ENCODE measurements around the gene ILDR1. TPM values are rescaled to one million over a fixed set of nuclear protein-coding genes. Genes with fewer than 3 reads are reported as not detected.

The ILDR1 gene
- total RNA-seq, 1 donor from 2014 or later = 4.1 TPM

GRCh38 chr3:122013448-122013925, 8.6 kb downstream of the ILDR1 start:
- H3K36me3 Mint-ChIP-seq = no peaks in the 10 kb centered on the region
- H3K4me1 Mint-ChIP-seq = no peaks in the 10 kb centered on the region
- H3K4me3 Mint-ChIP-seq = no peak overlapping the region
- DNase-seq (ENCODE audit: low spot score in 2 of 2, unreplicated experiment in 2 of 2) = no peak
- no peak for TF ChIP-seq CTCF (IDR thresholded peaks at IDR 0.05; ENCODE audit: unreplicated experiment)
- no peaks in the 10 kb centered on the region for H3K27me3 Mint-ChIP-seq (ENCODE audit: low read depth)
- no peak overlapping the region for H3K27ac Mint-ChIP-seq
- peaks cover 5% of the 10 kb centered on the region for H3K9me3 Mint-ChIP-seq

GRCh38 chr3:122012821-122013220, 9.2 kb downstream of the ILDR1 start:
- no peaks in the 10 kb centered on the region for H3K27me3 Mint-ChIP-seq (ENCODE audit: low read depth)
- H3K9me3 Mint-ChIP-seq = peaks cover 5% of the 10 kb centered on the region
- no peak overlapping the region for H3K27ac Mint-ChIP-seq
- H3K4me1 Mint-ChIP-seq = no peaks in the 10 kb centered on the region
- DNase-seq (ENCODE audit: low spot score in 2 of 2, unreplicated experiment in 2 of 2) = no peak
- no peak overlapping the region for H3K4me3 Mint-ChIP-seq
- no peaks in the 10 kb centered on the region for H3K36me3 Mint-ChIP-seq
- TF ChIP-seq CTCF (IDR thresholded peaks at IDR 0.05; ENCODE audit: unreplicated experiment) = no peak

GRCh38 chr3:122011396-122011795, 10.7 kb downstream of the ILDR1 start:
- no peaks in the 10 kb centered on the region for H3K4me1 Mint-ChIP-seq
- H3K4me3 Mint-ChIP-seq = no peak overlapping the region
- no peak for DNase-seq (ENCODE audit: low spot score in 2 of 2, unreplicated experiment in 2 of 2)
- peaks cover 1% of the 10 kb centered on the region for H3K9me3 Mint-ChIP-seq
- TF ChIP-seq CTCF (IDR thresholded peaks at IDR 0.05; ENCODE audit: unreplicated experiment) = no peak
- H3K36me3 Mint-ChIP-seq = no peaks in the 10 kb centered on the region
- no peak overlapping the region for H3K27ac Mint-ChIP-seq
- H3K27me3 Mint-ChIP-seq (ENCODE audit: low read depth) = no peaks in the 10 kb centered on the region

GRCh38 chr3:122010506-122010905, 11.5 kb downstream of the ILDR1 start:
- no peaks in the 10 kb centered on the region for H3K27me3 Mint-ChIP-seq (ENCODE audit: low read depth)
- no peak for DNase-seq (ENCODE audit: low spot score in 2 of 2, unreplicated experiment in 2 of 2)
- H3K4me1 Mint-ChIP-seq = no peaks in the 10 kb centered on the region
- H3K27ac Mint-ChIP-seq = no peak overlapping the region
- no peaks in the 10 kb centered on the region for H3K9me3 Mint-ChIP-seq
- H3K36me3 Mint-ChIP-seq = no peaks in the 10 kb centered on the region
- TF ChIP-seq CTCF (IDR thresholded peaks at IDR 0.05; ENCODE audit: unreplicated experiment) = no peak
- no peak overlapping the region for H3K4me3 Mint-ChIP-seq

GRCh38 chr3:122008166-122008565, 13.9 kb downstream of the ILDR1 start:
- no peak overlapping the region for H3K4me3 Mint-ChIP-seq
- H3K27ac Mint-ChIP-seq = no peak overlapping the region
- no peaks in the 10 kb centered on the region for H3K36me3 Mint-ChIP-seq
- H3K27me3 Mint-ChIP-seq (ENCODE audit: low read depth) = no peaks in the 10 kb centered on the region
- TF ChIP-seq CTCF (IDR thresholded peaks at IDR 0.05; ENCODE audit: unreplicated experiment) = no peak
- H3K9me3 Mint-ChIP-seq = no peaks in the 10 kb centered on the region
- DNase-seq (ENCODE audit: low spot score in 2 of 2, unreplicated experiment in 2 of 2) = no peak
- H3K4me1 Mint-ChIP-seq = peaks cover 11% of the 10 kb centered on the region

GRCh38 chr3:122006267-122006666, 15.8 kb downstream of the ILDR1 start:
- H3K4me1 Mint-ChIP-seq = peaks cover 17% of the 10 kb centered on the region
- peaks cover 1% of the 10 kb centered on the region for H3K36me3 Mint-ChIP-seq
- H3K4me3 Mint-ChIP-seq = no peak overlapping the region

More at GRCh38 chr3:122006267-122006666, 15.8 kb downstream of the ILDR1 start:
- no peak overlapping the region for H3K27ac Mint-ChIP-seq
- TF ChIP-seq CTCF (IDR thresholded peaks at IDR 0.05; ENCODE audit: unreplicated experiment) = no peak
- DNase-seq (ENCODE audit: low spot score in 2 of 2, unreplicated experiment in 2 of 2) = no peak
- H3K27me3 Mint-ChIP-seq (ENCODE audit: low read depth) = no peaks in the 10 kb centered on the region
- no peaks in the 10 kb centered on the region for H3K9me3 Mint-ChIP-seq

Measured in mesothelial cell of epicardium (in vitro differentiated cells).